HL-60 (cell line): ENCODE results near the gene PRKCE.
A peak's percentile ranks its signal among the peaks of the same experiment; 100 is the strongest.

Experiments used
- DNase-seq, 2 experiments: peaks; one replicate each; pipeline ENCODE4 v3.0.0-alpha.2; 2010 to 2020; ENCODE audit warnings: low read depth in 1 of 2, low spot score in 1 of 2
- H3K27ac ChIP-seq: fragments of 250-450 bp; sonication (Bioruptor Pico); replicated peaks from 2 replicates; pipeline ENCODE4 v1.5.1; 2020; ENCODE audit warnings: mild to moderate bottlenecking, moderate library complexity
- H3K27me3 ChIP-seq: fragments of 250-450 bp; sonication (Bioruptor Pico); 2 replicates; pipeline ENCODE4 v1.5.1; 2021; ENCODE audit warnings: mild to moderate bottlenecking, moderate library complexity; ENCODE audit not compliant: insufficient read depth, poor library complexity, severe bottlenecking
- H3K4me3 ChIP-seq: replicated peaks from 2 replicates; pipeline ENCODE4 v1.5.1; 2011; ENCODE audit warnings: mild to moderate bottlenecking, control low read depth, low read length; ENCODE audit not compliant: insufficient read depth
- GABPA ChIP-seq: IDR thresholded peaks from 2 replicates; pipeline ENCODE4 v1.6.1; 2012; ENCODE audit warnings: low read depth
- POLR2AphosphoS5 ChIP-seq: IDR thresholded peaks from 2 replicates; pipeline ENCODE4 v1.6.1; 2012; ENCODE audit warnings: low read depth
- REST ChIP-seq: IDR thresholded peaks from 2 replicates; pipeline ENCODE4 v1.6.1; 2012; ENCODE audit warnings: low read depth; ENCODE audit not compliant: insufficient replicate concordance
- SPI1 ChIP-seq: IDR thresholded peaks from 2 replicates; pipeline ENCODE4 v1.6.1; 2012; ENCODE audit warnings: low read depth, mild to moderate bottlenecking, borderline replicate concordance
- TF ChIP-seq, protein P1 (sequence below): IDR thresholded peaks from one replicate; pipeline ENCODE4 v1.5.1; 2011; ENCODE audit warnings: low read length, control low read depth, inconsistent platforms; ENCODE audit not compliant: insufficient read depth

The PRKCE gene

DNA sequence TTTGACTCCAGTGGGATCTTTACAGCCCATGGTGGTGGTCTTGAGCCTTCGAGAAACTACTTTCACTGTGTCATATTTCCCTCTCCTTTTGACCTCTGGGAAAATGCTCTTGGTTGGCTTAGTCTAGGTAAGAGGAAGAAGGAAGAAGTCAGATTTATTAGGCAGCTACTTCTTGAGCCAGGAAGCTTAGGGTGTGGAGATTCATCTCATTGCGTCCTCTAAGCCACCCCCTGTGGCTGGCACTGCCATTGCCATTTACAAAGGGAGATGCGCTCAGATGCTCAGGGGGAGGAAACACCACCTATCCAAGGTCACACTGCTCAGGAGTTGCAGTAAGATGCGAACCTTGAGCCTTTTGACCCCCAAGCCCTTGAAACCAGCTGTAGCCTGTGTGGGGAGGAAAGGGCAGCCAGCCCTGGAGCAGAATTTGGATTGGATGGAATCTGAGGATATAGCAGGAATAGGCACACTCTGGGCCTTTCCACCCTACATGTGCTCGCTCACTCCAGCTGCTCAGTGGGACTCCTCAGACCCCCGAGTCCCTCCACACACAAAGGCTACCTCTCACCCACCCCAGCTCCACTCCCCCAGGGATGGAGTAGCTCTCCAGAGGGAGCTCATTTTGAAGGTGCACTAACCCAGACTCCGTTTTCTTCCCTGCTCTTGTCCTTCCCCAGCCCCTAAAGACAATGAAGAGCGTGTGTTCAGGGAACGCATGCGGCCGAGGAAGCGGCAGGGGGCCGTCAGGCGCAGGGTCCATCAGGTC, 324.5 kb downstream of the PRKCE start:
- peaks cover 6% of the 10 kb centered on the region for H3K27me3 ChIP-seq
- H3K4me3 ChIP-seq, result no peak overlapping the region
- TF ChIP-seq REST (no peak), GABPA (no peak), POLR2AphosphoS5 (no peak)

GRCh38 chr2:45978302-45978859, 326.9 kb downstream of the PRKCE start:
- H3K27ac ChIP-seq, result no peak overlapping the region
- no peaks in the 10 kb centered on the region for H3K27me3 ChIP-seq
- TF ChIP-seq REST (no peak), SPI1 (no peak), POLR2AphosphoS5 (no peak), GABPA (no peak)
- TF ChIP-seq, protein P1, sequence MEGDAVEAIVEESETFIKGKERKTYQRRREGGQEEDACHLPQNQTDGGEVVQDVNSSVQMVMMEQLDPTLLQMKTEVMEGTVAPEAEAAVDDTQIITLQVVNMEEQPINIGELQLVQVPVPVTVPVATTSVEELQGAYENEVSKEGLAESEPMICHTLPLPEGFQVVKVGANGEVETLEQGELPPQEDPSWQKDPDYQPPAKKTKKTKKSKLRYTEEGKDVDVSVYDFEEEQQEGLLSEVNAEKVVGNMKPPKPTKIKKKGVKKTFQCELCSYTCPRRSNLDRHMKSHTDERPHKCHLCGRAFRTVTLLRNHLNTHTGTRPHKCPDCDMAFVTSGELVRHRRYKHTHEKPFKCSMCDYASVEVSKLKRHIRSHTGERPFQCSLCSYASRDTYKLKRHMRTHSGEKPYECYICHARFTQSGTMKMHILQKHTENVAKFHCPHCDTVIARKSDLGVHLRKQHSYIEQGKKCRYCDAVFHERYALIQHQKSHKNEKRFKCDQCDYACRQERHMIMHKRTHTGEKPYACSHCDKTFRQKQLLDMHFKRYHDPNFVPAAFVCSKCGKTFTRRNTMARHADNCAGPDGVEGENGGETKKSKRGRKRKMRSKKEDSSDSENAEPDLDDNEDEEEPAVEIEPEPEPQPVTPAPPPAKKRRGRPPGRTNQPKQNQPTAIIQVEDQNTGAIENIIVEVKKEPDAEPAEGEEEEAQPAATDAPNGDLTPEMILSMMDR, result no peak
- no peak overlapping the region for H3K4me3 ChIP-seq
- DNase-seq, result no peak

More for the DNA sequence above, 324.5 kb downstream of the PRKCE start:
- H3K27ac ChIP-seq, result no peak overlapping the region
- no peak for DNase-seq

DNA sequence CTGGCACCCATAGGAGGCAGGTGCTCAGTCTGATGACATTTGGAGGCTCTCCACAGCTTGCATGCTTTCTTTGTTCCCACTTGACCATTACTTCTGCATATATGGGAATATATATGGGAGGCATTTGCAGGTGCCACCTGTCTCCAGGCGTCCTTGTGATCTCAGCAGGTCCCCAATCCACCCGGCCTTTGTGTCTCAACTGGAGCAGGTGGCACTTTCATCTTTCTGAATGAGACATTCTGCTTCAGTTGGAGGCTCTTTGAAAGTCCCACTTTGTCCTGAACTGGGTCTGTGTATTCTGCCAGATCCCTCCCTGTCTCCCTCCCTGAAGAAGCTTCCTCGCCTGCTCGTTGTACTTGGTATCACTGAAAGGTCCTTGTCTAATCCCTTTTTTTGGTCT, 327.6 kb downstream of the PRKCE start:
- TF ChIP-seq SPI1, result no peak
- H3K27me3 ChIP-seq, result no peaks in the 10 kb centered on the region
- no peak overlapping the region for H3K27ac ChIP-seq
- no peak for DNase-seq
- no peak overlapping the region for H3K4me3 ChIP-seq

DNA sequence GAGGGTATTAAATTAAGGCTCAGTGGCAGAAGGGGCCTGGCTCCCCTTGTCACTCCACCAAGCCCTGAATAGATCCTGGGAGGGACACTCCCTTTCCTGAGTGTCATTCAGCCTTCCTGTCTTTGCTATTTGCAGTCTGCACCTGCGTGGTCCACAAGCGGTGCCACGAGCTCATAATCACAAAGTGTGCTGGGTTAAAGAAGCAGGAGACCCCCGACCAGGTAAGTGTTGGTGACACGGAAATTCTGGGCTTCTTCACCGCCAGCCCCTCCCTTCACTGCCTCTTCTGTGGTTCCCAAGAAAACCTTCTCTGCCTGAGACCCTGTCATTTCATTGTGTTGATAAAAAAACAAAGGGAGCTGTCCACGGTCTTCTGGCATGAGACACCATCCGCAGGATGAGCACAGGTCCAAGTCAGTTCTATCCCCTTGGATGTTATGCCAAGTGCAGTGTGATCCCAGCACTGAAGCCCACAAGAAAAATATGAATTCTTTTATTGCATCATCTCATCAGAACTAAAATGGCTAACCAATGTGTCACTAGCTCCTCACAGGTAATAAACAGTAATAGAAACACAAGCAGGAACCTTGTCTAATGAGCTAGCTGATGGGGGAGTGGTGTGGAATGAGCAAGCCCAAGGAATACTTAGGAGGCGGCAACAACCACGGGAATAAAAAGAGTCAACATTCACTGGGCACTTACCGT, 328.8 kb downstream of the PRKCE start:
- no peak overlapping the region for H3K4me3 ChIP-seq
- no peak for DNase-seq
- no peaks in the 10 kb centered on the region for H3K27me3 ChIP-seq
- TF ChIP-seq GABPA (no peak), REST (peak; percentile 41)
- no peak overlapping the region for H3K27ac ChIP-seq
